ENCODE results near the gene TDRD6.

Gene TDRD6

GRCh38 chr6:46652603-46653438 is 34.9 kb upstream of the TDRD6 start, which contains the start of the genes CYP39A1 and SLC25A27:
TSS of gene CYP39A1 (minus strand) at chr6:46652818. CDS start at chr6:46652582, 236 bp downstream.
TSS of gene SLC25A27 (plus strand) at chr6:46652975. CDS start at chr6:46653193, 218 bp downstream.
- H3K4me1 ChIP-seq (ENCODE audit: control insufficient read depth in 1 of 2, insufficient read depth in 2 of 2, low read length in 2 of 2): peaks cover 0 to 13% of the 10 kb centered on the region in 2 donors
- peak within 1 kb of the TSS; percentile 78 for H3K27ac ChIP-seq (ENCODE audit: low read length)
- H3K36me3 ChIP-seq (ENCODE audit: control insufficient read depth in 1 of 2, insufficient read depth in 2 of 2, low read length in 2 of 2): no peaks in the 10 kb centered on the region
- no peaks in the 10 kb centered on the region for H3K9me3 ChIP-seq (ENCODE audit: control insufficient read depth in 1 of 2, low read length in 2 of 2)
- peak within 1 kb of the TSS; percentile 93 to 99 for H3K4me3 ChIP-seq (ENCODE audit: low read depth in 1 of 2, low read length in 2 of 2)
- H3K27me3 ChIP-seq (ENCODE audit: low read depth, low read length): no peaks in the 10 kb centered on the region

GRCh38 chr6:46653439-46654195 is 34.1 kb upstream of the TDRD6 start:
- H3K27ac ChIP-seq (ENCODE audit: low read length): peak overlapping the region; percentile 74

GRCh38 chr6:46655803-46656202 is 31.9 kb upstream of the TDRD6 start:
- Histone ChIP-seq H3K9me3 (ENCODE audit: control insufficient read depth in 1 of 2, low read length in 2 of 2) (no peaks in the 10 kb centered on the region), H3K36me3 (ENCODE audit: control insufficient read depth in 1 of 2, insufficient read depth in 2 of 2, low read length in 2 of 2) (peaks cover 0 to 7% of the 10 kb centered on the region in 2 donors), H3K27me3 (ENCODE audit: low read depth, low read length) (no peaks in the 10 kb centered on the region), H3K27ac (ENCODE audit: low read length) (no peak overlapping the region), H3K4me1 (ENCODE audit: control insufficient read depth in 1 of 2, insufficient read depth in 2 of 2, low read length in 2 of 2) (peaks cover 0 to 13% of the 10 kb centered on the region in 2 donors), H3K4me3 (ENCODE audit: low read depth in 1 of 2, low read length in 2 of 2) (no peak overlapping the region)

More at GRCh38 chr6:46653439-46654195, 34.1 kb upstream of the TDRD6 start:
- peaks cover 0 to 3% of the 10 kb centered on the region in 2 donors for H3K36me3 ChIP-seq (ENCODE audit: control insufficient read depth in 1 of 2, insufficient read depth in 2 of 2, low read length in 2 of 2)
- H3K27me3 ChIP-seq (ENCODE audit: low read depth, low read length): no peaks in the 10 kb centered on the region
- peak overlapping the region; percentile 93 to 99 for H3K4me3 ChIP-seq (ENCODE audit: low read depth in 1 of 2, low read length in 2 of 2)
- no peaks in the 10 kb centered on the region for H3K9me3 ChIP-seq (ENCODE audit: control insufficient read depth in 1 of 2, low read length in 2 of 2)
- peaks cover 0 to 13% of the 10 kb centered on the region in 2 donors for H3K4me1 ChIP-seq (ENCODE audit: control insufficient read depth in 1 of 2, insufficient read depth in 2 of 2, low read length in 2 of 2)

GRCh38 chr6:46657642-46658041 is 30.0 kb upstream of the TDRD6 start:
- Histone ChIP-seq H3K27ac (ENCODE audit: low read length) (no peak overlapping the region), H3K4me3 (ENCODE audit: low read depth in 1 of 2, low read length in 2 of 2) (no peak overlapping the region), H3K9me3 (ENCODE audit: control insufficient read depth in 1 of 2, low read length in 2 of 2) (no peaks in the 10 kb centered on the region), H3K4me1 (ENCODE audit: control insufficient read depth in 1 of 2, insufficient read depth in 2 of 2, low read length in 2 of 2) (peaks cover 0 to 13% of the 10 kb centered on the region in 2 donors), H3K36me3 (ENCODE audit: control insufficient read depth in 1 of 2, insufficient read depth in 2 of 2, low read length in 2 of 2) (peaks cover 0 to 7% of the 10 kb centered on the region in 2 donors), H3K27me3 (ENCODE audit: low read depth, low read length) (no peaks in the 10 kb centered on the region)

GRCh38 chr6:46661483-46661882 is 26.2 kb upstream of the TDRD6 start:
- Histone ChIP-seq H3K4me3 (ENCODE audit: low read depth in 1 of 2, low read length in 2 of 2) (no peak overlapping the region), H3K9me3 (ENCODE audit: control insufficient read depth in 1 of 2, low read length in 2 of 2) (no peaks in the 10 kb centered on the region), H3K27ac (ENCODE audit: low read length) (no peak overlapping the region), H3K4me1 (ENCODE audit: control insufficient read depth in 1 of 2, insufficient read depth in 2 of 2, low read length in 2 of 2) (no peaks in the 10 kb centered on the region), H3K36me3 (ENCODE audit: control insufficient read depth in 1 of 2, insufficient read depth in 2 of 2, low read length in 2 of 2) (peaks cover 0 to 28% of the 10 kb centered on the region in 2 donors), H3K27me3 (ENCODE audit: low read depth, low read length) (no peaks in the 10 kb centered on the region)

GRCh38 chr6:46667377-46667776 is 20.3 kb upstream of the TDRD6 start:
- no peaks in the 10 kb centered on the region for H3K4me1 ChIP-seq (ENCODE audit: control insufficient read depth in 1 of 2, insufficient read depth in 2 of 2, low read length in 2 of 2)
- H3K4me3 ChIP-seq (ENCODE audit: low read depth in 1 of 2, low read length in 2 of 2): no peak overlapping the region
- H3K27ac ChIP-seq (ENCODE audit: low read length): no peak overlapping the region
- H3K27me3 ChIP-seq (ENCODE audit: low read depth, low read length): no peaks in the 10 kb centered on the region
- no peaks in the 10 kb centered on the region for H3K9me3 ChIP-seq (ENCODE audit: control insufficient read depth in 1 of 2, low read length in 2 of 2)
- H3K36me3 ChIP-seq (ENCODE audit: control insufficient read depth in 1 of 2, insufficient read depth in 2 of 2, low read length in 2 of 2): peaks cover 0 to 44% of the 10 kb centered on the region in 2 donors

- Histone ChIP-seq H3K4me3 (ENCODE audit: low read depth in 1 of 2, low read length in 2 of 2) (no peak overlapping the region), H3K27me3 (ENCODE audit: low read depth, low read length) (no peaks in the 10 kb centered on the region), H3K9me3 (ENCODE audit: control insufficient read depth in 1 of 2, low read length in 2 of 2) (no peaks in the 10 kb centered on the region), H3K27ac (ENCODE audit: low read length) (no peak overlapping the region), H3K4me1 (ENCODE audit: control insufficient read depth in 1 of 2, insufficient read depth in 2 of 2, low read length in 2 of 2) (no peaks in the 10 kb centered on the region), H3K36me3 (ENCODE audit: control insufficient read depth in 1 of 2, insufficient read depth in 2 of 2, low read length in 2 of 2) (peaks cover 0 to 56% of the 10 kb centered on the region in 2 donors)
These were observed 13.3 kb upstream of the TDRD6 start for GRCh38 chr6:46674410-46674809.

- H3K4me1 ChIP-seq (ENCODE audit: control insufficient read depth in 1 of 2, insufficient read depth in 2 of 2, low read length in 2 of 2): no peaks in the 10 kb centered on the region
- peaks cover 0 to 51% of the 10 kb centered on the region in 2 donors for H3K36me3 ChIP-seq (ENCODE audit: control insufficient read depth in 1 of 2, insufficient read depth in 2 of 2, low read length in 2 of 2)
- H3K27ac ChIP-seq (ENCODE audit: low read length): no peak overlapping the region
- H3K9me3 ChIP-seq (ENCODE audit: control insufficient read depth in 1 of 2, low read length in 2 of 2): no peaks in the 10 kb centered on the region
- H3K4me3 ChIP-seq (ENCODE audit: low read depth in 1 of 2, low read length in 2 of 2): no peak overlapping the region
- no peaks in the 10 kb centered on the region for H3K27me3 ChIP-seq (ENCODE audit: low read depth, low read length)
These were observed 10.9 kb upstream of the TDRD6 start for GRCh38 chr6:46676604-46677313.

- no peaks in the 10 kb centered on the region for H3K27me3 ChIP-seq (ENCODE audit: low read depth, low read length)
- H3K27ac ChIP-seq (ENCODE audit: low read length): no peak overlapping the region
- no peaks in the 10 kb centered on the region for H3K4me1 ChIP-seq (ENCODE audit: control insufficient read depth in 1 of 2, insufficient read depth in 2 of 2, low read length in 2 of 2)
- no peak overlapping the region for H3K4me3 ChIP-seq (ENCODE audit: low read depth in 1 of 2, low read length in 2 of 2)
- H3K9me3 ChIP-seq (ENCODE audit: control insufficient read depth in 1 of 2, low read length in 2 of 2): no peaks in the 10 kb centered on the region
- peaks cover 0 to 47% of the 10 kb centered on the region in 2 donors for H3K36me3 ChIP-seq (ENCODE audit: control insufficient read depth in 1 of 2, insufficient read depth in 2 of 2, low read length in 2 of 2)
These were observed 10.4 kb upstream of the TDRD6 start for GRCh38 chr6:46677314-46677654.

- Histone ChIP-seq H3K27me3 (ENCODE audit: low read depth, low read length) (no peaks in the 10 kb centered on the region), H3K9me3 (ENCODE audit: control insufficient read depth in 1 of 2, low read length in 2 of 2) (no peaks in the 10 kb centered on the region), H3K36me3 (ENCODE audit: control insufficient read depth in 1 of 2, insufficient read depth in 2 of 2, low read length in 2 of 2) (no peaks in the 10 kb centered on the region), H3K4me3 (ENCODE audit: low read depth in 1 of 2, low read length in 2 of 2) (no peak overlapping the region), H3K27ac (ENCODE audit: low read length) (no peak overlapping the region), H3K4me1 (ENCODE audit: control insufficient read depth in 1 of 2, insufficient read depth in 2 of 2, low read length in 2 of 2) (no peaks in the 10 kb centered on the region)
These were observed 2.9 kb upstream of the TDRD6 start for GRCh38 chr6:46684771-46685170.
